ENCODE results near the gene CCDC9. TPM values are rescaled to one million over a fixed set of nuclear protein-coding genes. Genes with fewer than 3 reads are reported as not detected.

The CCDC9 gene
- total and polyA plus RNA-seq, 7 donors, result 13.2 to 42.8 (median 18.7) TPM

DNA sequence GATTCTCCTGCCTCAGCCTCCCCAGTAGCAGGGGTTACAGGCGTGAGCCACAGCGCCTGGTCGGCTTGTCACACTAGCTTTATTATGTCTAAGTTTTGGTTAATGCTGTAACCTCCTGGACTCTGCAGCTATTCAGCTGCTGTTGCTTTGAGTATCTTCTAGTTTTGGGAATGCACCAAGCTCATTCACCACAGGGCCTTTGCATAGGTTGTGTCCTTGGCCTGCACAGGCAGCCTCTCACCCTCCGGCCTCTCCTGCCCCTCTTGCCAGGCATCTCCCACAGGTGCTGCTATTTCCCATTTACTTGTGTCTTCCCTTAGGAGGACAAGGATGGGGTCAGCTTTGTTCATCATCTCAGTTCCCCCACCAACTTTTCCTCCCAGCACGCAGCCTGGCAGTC lies 2.4 kb upstream of the CCDC9 start:
- no peaks in the 10 kb centered on the region for H3K27me3 ChIP-seq
- intact Hi-C loops (cut with DNase I), result no loop called here
- TF ChIP-seq POLR2A (IDR thresholded peaks at IDR 0.05) (no peak), EP300 (IDR thresholded peaks at IDR 0.05) (no peak), POLR2AphosphoS5 (IDR thresholded peaks at IDR 0.05) (no peak), CTCF (IDR thresholded peaks at IDR 0.05) (no peak)
- peaks cover 5 to 8% (median 6%) of the 10 kb centered on the region in 4 donors for H3K36me3 ChIP-seq
- no peaks in the 10 kb centered on the region for H3K9me3 ChIP-seq
- no peak for DNase-seq
- H3K27ac ChIP-seq, result peak overlapping the region in 1 of 4 donors; percentile 21
- H3K4me3 ChIP-seq, result no peak overlapping the region
- WGBS, 2 donors, result 94% methylated on average over 5 of the region's 5 CpGs
- peaks cover 0 to 22% (median 20%) of the 10 kb centered on the region in 4 donors for H3K4me1 ChIP-seq

DNA sequence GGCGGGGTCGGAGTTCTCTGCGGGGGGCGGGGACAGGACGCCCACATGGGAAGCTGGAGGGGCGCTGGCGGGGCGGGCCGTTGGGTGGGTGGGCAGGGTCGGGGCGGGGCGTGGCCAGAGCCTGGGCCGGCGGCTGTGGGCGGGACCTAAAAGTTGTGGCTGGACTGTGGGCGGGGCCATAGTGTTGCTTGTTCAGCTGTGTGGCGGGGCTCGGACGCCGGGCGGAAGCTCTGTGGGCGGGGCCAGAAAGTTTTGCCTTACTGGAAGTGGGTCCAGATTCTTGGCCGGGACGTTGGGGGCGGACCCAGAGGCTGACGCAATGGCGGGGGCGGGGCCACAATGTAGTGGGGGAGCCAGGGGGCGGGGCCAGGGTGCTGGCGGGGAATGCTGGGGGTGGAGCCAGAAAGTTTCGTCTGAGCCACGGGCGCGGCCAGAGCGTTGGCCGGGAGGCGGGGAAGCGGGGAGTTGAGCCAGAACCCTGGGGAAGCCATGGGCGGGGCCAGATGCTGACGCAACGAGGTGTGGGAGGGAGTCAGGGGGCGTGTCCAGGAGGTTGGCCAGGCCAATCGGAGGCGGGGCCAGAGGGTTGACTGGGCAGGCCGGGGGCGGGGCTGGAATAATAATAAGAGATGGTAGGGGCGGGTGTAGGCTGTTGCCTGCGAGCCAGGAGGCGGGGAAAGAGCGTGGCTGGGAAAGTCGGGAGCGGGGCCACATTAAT lies 527 bp downstream of the CCDC9 start:
- intact Hi-C loops (cut with DNase I), result loop anchor here (1.0 kb wide), 1 partner anchor 16 kb away; no protein-coding TSS in a partner anchor
- Histone ChIP-seq H3K27me3 (no peaks in the 10 kb centered on the region), H3K27ac (peak overlapping the region; percentile 88 to 98 (median 92)), H3K4me1 (peaks cover 0 to 35% (median 30%) of the 10 kb centered on the region in 4 donors), H3K9me3 (no peaks in the 10 kb centered on the region), H3K4me3 (peak overlapping the region; percentile 55 to 73 (median 65)), H3K36me3 (peaks cover 19 to 37% (median 29%) of the 10 kb centered on the region in 4 donors)
- WGBS, 2 donors, result 0 to 1% methylated on average over 52 of the region's 52 CpGs
- TF ChIP-seq EP300 (IDR thresholded peaks at IDR 0.05), result no peak
- peak; percentile 100 for DNase-seq

GRCh38 chr19:47257411-47258169 lies 1.3 kb downstream of the CCDC9 start:
- Histone ChIP-seq H3K9me3 (no peaks in the 10 kb centered on the region), H3K36me3 (peaks cover 19 to 45% (median 32%) of the 10 kb centered on the region in 4 donors), H3K27me3 (no peaks in the 10 kb centered on the region), H3K27ac (peak overlapping the region; percentile 88 to 98 (median 92)), H3K4me1 (peaks cover 0 to 35% (median 30%) of the 10 kb centered on the region in 4 donors), H3K4me3 (peak overlapping the region; percentile 30 to 69 (median 58))
- TF ChIP-seq EP300 (IDR thresholded peaks at IDR 0.05) (peak in 2 of 4 donors; percentile 6 to 45), POLR2AphosphoS5 (IDR thresholded peaks at IDR 0.05) (peak; percentile 47 to 79 (median 58)), POLR2A (IDR thresholded peaks at IDR 0.05) (no peak)
- intact Hi-C loops (cut with DNase I), result loop anchor here (1.0 kb wide), 1 partner anchor 16 kb away; no protein-coding TSS in a partner anchor
- DNase-seq, result peak; percentile 81
- 3 to 8% methylated on average over 29 of the region's 29 CpGs for WGBS, 2 donors

DNA sequence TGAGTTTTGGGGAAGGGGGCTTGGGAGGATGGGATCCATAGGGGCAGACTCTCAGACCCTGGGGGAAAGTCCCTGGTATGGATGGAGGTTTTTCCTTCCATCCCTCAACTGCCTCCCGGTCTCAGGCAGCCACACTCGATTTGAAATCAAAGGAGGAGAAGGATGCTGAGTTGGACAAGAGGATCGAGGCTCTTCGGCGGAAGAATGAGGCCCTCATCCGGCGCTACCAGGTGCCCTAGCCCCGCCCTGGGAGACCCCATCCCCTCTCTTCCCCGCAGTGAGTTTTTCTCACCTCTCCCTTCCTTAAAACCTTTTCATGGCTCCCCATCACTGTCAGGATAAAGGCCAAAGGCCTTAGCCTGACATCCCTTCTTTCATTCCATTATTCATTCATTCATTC lies 2.1 kb downstream of the CCDC9 start:
- Histone ChIP-seq H3K4me3 (peak overlapping the region in 1 of 4 donors; percentile 55), H3K9me3 (no peaks in the 10 kb centered on the region), H3K36me3 (peaks cover 19 to 53% (median 40%) of the 10 kb centered on the region in 4 donors), H3K27ac (peak overlapping the region; percentile 88 to 98 (median 92)), H3K27me3 (no peaks in the 10 kb centered on the region), H3K4me1 (peaks cover 0 to 35% (median 30%) of the 10 kb centered on the region in 4 donors)
- no peak for TF ChIP-seq POLR2AphosphoS5 (IDR thresholded peaks at IDR 0.05)
- TF ChIP-seq POLR2A (IDR thresholded peaks at IDR 0.05), result no peak
- TF ChIP-seq EP300 (IDR thresholded peaks at IDR 0.05), result no peak
- no peak for TF ChIP-seq CTCF (IDR thresholded peaks at IDR 0.05)
- 92% methylated on average over 9 of the region's 9 CpGs for WGBS, 2 donors
- intact Hi-C loops (cut with DNase I), result no loop called here
- no peak for DNase-seq

GRCh38 chr19:47258895-47259555 lies 2.7 kb downstream of the CCDC9 start:
- Histone ChIP-seq H3K27me3 (no peaks in the 10 kb centered on the region), H3K4me3 (no peak overlapping the region), H3K27ac (peak overlapping the region; percentile 88 to 98 (median 92)), H3K36me3 (peaks cover 19 to 59% (median 42%) of the 10 kb centered on the region in 4 donors), H3K4me1 (peaks cover 0 to 35% (median 30%) of the 10 kb centered on the region in 4 donors), H3K9me3 (no peaks in the 10 kb centered on the region)
- no peak for TF ChIP-seq POLR2AphosphoS5 (IDR thresholded peaks at IDR 0.05)
- TF ChIP-seq CTCF (IDR thresholded peaks at IDR 0.05), result no peak
- TF ChIP-seq EP300 (IDR thresholded peaks at IDR 0.05), result no peak
- TF ChIP-seq POLR2A (IDR thresholded peaks at IDR 0.05), result no peak
- DNase-seq, result no peak
- WGBS, 2 donors, result 72 to 89% methylated on average over 6 of the region's 6 CpGs
- intact Hi-C loops (cut with DNase I), result no loop called here

All from sigmoid colon (tissue), 7 donors.